ENCODE data around the gene CANT1. TPM values are rescaled to one million over a fixed set of nuclear protein-coding genes. Genes with fewer than 3 reads are reported as not detected.

The CANT1 gene
- total RNA-seq, 1 donor, result 49.2 TPM

DNA sequence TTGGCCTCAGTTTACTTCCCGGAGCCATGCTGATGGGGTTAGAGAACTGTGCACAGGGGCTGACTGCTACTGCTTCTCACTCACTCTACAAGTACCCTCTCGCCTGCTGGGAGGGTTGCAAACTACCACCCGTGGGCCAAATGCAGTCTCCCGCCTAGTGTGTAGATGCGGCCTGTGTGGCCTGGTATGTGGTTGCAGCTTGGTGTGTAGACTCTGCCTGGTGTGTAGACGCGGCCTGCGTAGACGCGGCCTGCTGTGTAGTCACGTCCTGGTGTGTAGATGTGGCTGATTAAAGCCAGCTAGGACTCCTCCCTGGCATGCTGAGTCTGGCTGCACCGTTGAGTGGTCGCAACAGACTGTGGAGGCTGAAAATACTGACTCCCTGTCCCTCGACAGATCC lies 7.3 kb downstream of the CANT1 start:
- peaks cover 64% of the 10 kb centered on the region for H4K20me1 ChIP-seq (ENCODE audit: insufficient read depth, low read length)
- no peak overlapping the region for H3K4me3 ChIP-seq (ENCODE audit: insufficient read depth, low read length)
- H3K9me3 ChIP-seq (ENCODE audit: low read depth, low read length), result no peaks in the 10 kb centered on the region
- H3K79me2 ChIP-seq (ENCODE audit: insufficient read depth, low read length), result peaks cover 90% of the 10 kb centered on the region
- peak; percentile 30 for DNase-seq (ENCODE audit: insufficient read length, low spot score, missing footprints)
- H3K4me1 ChIP-seq (ENCODE audit: insufficient read depth, low read length), result peaks cover 9% of the 10 kb centered on the region
- no peak overlapping the region for H3K27ac ChIP-seq (ENCODE audit: low read depth, low read length)
- H3K4me2 ChIP-seq (ENCODE audit: insufficient read depth, low read length), result no peak overlapping the region
- H3K27me3 ChIP-seq (ENCODE audit: insufficient read depth, low read length), result no peaks in the 10 kb centered on the region
- peaks cover 6% of the 10 kb centered on the region for H3K36me3 ChIP-seq (ENCODE audit: insufficient read depth, low read length)
- TF ChIP-seq, protein P1, sequence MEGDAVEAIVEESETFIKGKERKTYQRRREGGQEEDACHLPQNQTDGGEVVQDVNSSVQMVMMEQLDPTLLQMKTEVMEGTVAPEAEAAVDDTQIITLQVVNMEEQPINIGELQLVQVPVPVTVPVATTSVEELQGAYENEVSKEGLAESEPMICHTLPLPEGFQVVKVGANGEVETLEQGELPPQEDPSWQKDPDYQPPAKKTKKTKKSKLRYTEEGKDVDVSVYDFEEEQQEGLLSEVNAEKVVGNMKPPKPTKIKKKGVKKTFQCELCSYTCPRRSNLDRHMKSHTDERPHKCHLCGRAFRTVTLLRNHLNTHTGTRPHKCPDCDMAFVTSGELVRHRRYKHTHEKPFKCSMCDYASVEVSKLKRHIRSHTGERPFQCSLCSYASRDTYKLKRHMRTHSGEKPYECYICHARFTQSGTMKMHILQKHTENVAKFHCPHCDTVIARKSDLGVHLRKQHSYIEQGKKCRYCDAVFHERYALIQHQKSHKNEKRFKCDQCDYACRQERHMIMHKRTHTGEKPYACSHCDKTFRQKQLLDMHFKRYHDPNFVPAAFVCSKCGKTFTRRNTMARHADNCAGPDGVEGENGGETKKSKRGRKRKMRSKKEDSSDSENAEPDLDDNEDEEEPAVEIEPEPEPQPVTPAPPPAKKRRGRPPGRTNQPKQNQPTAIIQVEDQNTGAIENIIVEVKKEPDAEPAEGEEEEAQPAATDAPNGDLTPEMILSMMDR (IDR thresholded peaks at IDR 0.05; ENCODE audit: extremely low read depth, low read depth, low read length), result no peak
- no peak overlapping the region for H2AFZ ChIP-seq (ENCODE audit: low read length)

DNA sequence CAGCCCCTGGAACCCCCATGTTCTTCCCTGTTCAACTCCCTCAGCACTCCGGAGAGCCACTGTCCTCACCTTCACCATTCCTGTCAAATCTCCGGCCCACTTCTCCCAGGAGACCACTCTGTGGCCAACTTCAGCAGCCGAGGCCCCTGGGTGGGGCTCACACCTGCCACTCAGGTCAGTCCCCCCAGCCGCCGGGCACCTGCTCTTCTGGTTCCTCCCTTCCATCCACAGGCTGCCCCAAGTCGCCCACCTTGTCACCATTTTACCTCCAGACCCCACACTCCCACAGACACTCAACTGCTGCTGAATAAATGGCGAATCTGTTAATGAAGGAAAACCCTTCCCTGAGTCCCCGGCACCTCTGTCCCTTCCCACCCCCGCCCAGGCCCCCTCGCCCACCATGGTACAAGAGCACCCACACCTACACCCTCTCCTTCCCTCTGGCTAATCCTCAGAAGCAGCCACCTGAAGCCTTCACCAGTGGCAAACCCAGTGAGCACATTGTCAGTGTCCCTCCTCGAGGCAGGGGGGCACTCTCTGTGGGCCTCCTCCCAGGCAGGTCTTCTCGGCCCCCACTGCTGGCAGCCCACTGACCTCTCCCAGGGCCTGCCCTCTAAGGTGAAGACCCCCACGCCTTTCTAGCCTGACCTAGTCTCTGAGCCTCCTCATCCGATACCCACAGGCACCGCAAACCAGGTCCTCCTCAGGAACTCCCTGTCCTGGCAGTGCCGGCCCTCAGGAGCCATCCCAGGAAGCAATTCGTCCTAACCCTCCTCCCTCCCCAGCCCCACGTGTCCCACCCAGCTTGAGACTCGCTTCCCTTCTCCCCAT lies 8.2 kb downstream of the CANT1 start:
- no peak overlapping the region for H3K27ac ChIP-seq (ENCODE audit: low read depth, low read length)
- peaks cover 58% of the 10 kb centered on the region for H4K20me1 ChIP-seq (ENCODE audit: insufficient read depth, low read length)
- no peak overlapping the region for H3K4me2 ChIP-seq (ENCODE audit: insufficient read depth, low read length)
- H3K4me3 ChIP-seq (ENCODE audit: insufficient read depth, low read length), result no peak overlapping the region
- no peaks in the 10 kb centered on the region for H3K27me3 ChIP-seq (ENCODE audit: insufficient read depth, low read length)
- H2AFZ ChIP-seq (ENCODE audit: low read length), result no peak overlapping the region
- TF ChIP-seq, protein P1 (IDR thresholded peaks at IDR 0.05; ENCODE audit: extremely low read depth, low read depth, low read length), result no peak
- no peaks in the 10 kb centered on the region for H3K9me3 ChIP-seq (ENCODE audit: low read depth, low read length)
- peaks cover 14% of the 10 kb centered on the region for H3K36me3 ChIP-seq (ENCODE audit: insufficient read depth, low read length)
- H3K79me2 ChIP-seq (ENCODE audit: insufficient read depth, low read length), result peaks cover 89% of the 10 kb centered on the region
- peak; percentile 43 for DNase-seq (ENCODE audit: insufficient read length, low spot score, missing footprints)
- H3K4me1 ChIP-seq (ENCODE audit: insufficient read depth, low read length), result peaks cover 9% of the 10 kb centered on the region

DNA sequence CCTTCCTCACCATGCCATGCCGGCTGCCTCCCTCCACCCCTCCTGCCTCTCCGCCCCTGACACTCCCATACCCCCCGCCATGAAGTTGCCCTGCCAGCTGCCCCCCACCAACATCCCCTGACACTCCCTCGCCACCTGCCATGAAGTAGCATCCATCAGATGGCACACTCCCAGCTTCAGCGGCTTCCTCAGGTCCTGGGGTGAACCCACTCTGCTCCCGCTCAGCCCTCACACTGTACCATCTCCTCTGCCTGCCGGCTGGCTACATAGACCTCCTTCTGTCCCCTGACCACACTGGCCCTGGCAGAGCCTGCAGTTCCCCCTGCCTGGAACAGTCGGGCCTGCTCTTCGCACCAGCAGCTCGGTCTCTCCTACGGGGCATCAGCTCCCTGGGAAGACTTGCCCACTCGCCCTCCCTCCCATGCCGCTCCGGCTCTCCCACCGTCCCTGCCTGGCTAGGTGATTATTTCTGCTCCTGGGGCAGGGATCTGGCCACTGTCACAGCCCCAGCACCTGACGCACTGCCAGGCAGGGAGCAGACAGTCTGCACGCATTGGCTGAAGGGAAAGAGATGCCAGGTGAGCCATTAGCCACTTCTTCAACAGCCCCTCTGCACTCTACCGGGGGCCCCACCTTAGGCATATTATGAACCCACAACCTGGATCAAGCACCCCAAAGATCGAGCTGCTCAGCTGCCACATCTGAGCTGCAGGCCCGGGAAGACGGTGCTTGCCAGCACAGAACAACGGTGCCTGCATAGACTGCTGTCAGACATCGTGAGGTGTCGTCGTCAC lies 9.0 kb downstream of the CANT1 start:
- Histone ChIP-seq H3K9me3 (ENCODE audit: low read depth, low read length) (no peaks in the 10 kb centered on the region), H3K27ac (ENCODE audit: low read depth, low read length) (no peak overlapping the region), H2AFZ (ENCODE audit: low read length) (no peak overlapping the region), H3K36me3 (ENCODE audit: insufficient read depth, low read length) (peaks cover 18% of the 10 kb centered on the region), H3K79me2 (ENCODE audit: insufficient read depth, low read length) (peaks cover 89% of the 10 kb centered on the region), H3K4me2 (ENCODE audit: insufficient read depth, low read length) (no peak overlapping the region), H3K4me3 (ENCODE audit: insufficient read depth, low read length) (no peak overlapping the region), H3K27me3 (ENCODE audit: insufficient read depth, low read length) (no peaks in the 10 kb centered on the region), H3K4me1 (ENCODE audit: insufficient read depth, low read length) (peaks cover 9% of the 10 kb centered on the region), H4K20me1 (ENCODE audit: insufficient read depth, low read length) (peaks cover 55% of the 10 kb centered on the region)
- peak; percentile 58 for DNase-seq (ENCODE audit: insufficient read length, low spot score, missing footprints)
- TF ChIP-seq, protein P1 (IDR thresholded peaks at IDR 0.05; ENCODE audit: extremely low read depth, low read depth, low read length), result no peak

DNA sequence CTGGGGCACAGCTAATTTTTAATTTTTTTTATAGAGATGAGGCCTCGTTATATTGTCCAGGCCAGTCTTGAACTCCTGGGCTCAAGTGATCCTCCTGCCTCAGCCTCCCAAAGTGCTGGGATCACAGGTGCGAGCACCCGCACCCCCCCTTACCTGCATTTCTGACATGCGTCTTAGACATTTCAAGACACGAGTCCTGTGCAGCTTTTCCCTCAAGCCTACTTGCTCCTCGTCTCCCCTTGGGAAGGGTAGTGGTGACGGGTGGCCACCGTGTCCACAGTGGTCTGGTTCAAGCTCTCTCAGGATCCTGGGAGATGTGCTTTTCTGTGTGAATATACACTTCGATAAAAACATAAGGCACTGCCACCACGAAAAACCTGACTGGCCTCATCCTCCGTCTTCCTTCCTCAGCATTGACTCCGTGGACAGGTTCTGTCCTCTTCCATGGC lies 9.6 kb downstream of the CANT1 start:
- Histone ChIP-seq H2AFZ (ENCODE audit: low read length) (no peak overlapping the region), H3K4me2 (ENCODE audit: insufficient read depth, low read length) (no peak overlapping the region), H3K79me2 (ENCODE audit: insufficient read depth, low read length) (peaks cover 87% of the 10 kb centered on the region), H3K27ac (ENCODE audit: low read depth, low read length) (no peak overlapping the region), H3K9me3 (ENCODE audit: low read depth, low read length) (no peaks in the 10 kb centered on the region), H3K4me3 (ENCODE audit: insufficient read depth, low read length) (no peak overlapping the region), H4K20me1 (ENCODE audit: insufficient read depth, low read length) (peaks cover 54% of the 10 kb centered on the region), H3K27me3 (ENCODE audit: insufficient read depth, low read length) (no peaks in the 10 kb centered on the region), H3K36me3 (ENCODE audit: insufficient read depth, low read length) (peaks cover 19% of the 10 kb centered on the region), H3K4me1 (ENCODE audit: insufficient read depth, low read length) (peaks cover 9% of the 10 kb centered on the region)
- TF ChIP-seq, protein P1 (IDR thresholded peaks at IDR 0.05; ENCODE audit: extremely low read depth, low read depth, low read length), result no peak
- DNase-seq (ENCODE audit: insufficient read length, low spot score, missing footprints), result peak; percentile 70
